CMK (cell line): Measurements from ENCODE around the gene IL36A.

Experiments
- DNase-seq: peaks from one replicate; pipeline ENCODE4 v3.0.0-alpha.2; 2010; ENCODE audit warnings: low read depth

Gene IL36A

GRCh38 chr2:113007250-113007649 lies 2.0 kb downstream of the IL36A start:
- no peak for DNase-seq

- DNase-seq: no peak
Observed at GRCh38 chr2:113009622-113010021, 4.4 kb downstream of the IL36A start.

- DNase-seq: no peak
Observed at GRCh38 chr2:113010088-113010487, 4.8 kb downstream of the IL36A start.

GRCh38 chr2:113011108-113011507 lies 5.8 kb downstream of the IL36A start:
- no peak for DNase-seq

GRCh38 chr2:113012436-113013335 lies 7.4 kb downstream of the IL36A start:
- no peak for DNase-seq

GRCh38 chr2:113013336-113013661 lies 8.0 kb downstream of the IL36A start:
- DNase-seq: no peak

GRCh38 chr2:113014067-113014466 lies 8.8 kb downstream of the IL36A start:
- no peak for DNase-seq

GRCh38 chr2:113015042-113015441 lies 9.8 kb downstream of the IL36A start:
- DNase-seq: no peak

- no peak for DNase-seq
Observed at GRCh38 chr2:113015655-113016054, 10.4 kb downstream of the IL36A start.

GRCh38 chr2:113018509-113018908 lies 13.2 kb downstream of the IL36A start:
- DNase-seq: no peak

- DNase-seq: no peak
Observed at GRCh38 chr2:113021312-113021711, 16.1 kb downstream of the IL36A start.

GRCh38 chr2:113024764-113025163 lies 19.5 kb downstream of the IL36A start:
- no peak for DNase-seq

GRCh38 chr2:113025737-113026136 lies 20.5 kb downstream of the IL36A start:
- DNase-seq: no peak

GRCh38 chr2:113027691-113028090 lies 22.4 kb downstream of the IL36A start:
- no peak for DNase-seq

GRCh38 chr2:113028112-113028511 lies 22.9 kb downstream of the IL36A start:
- DNase-seq: no peak

GRCh38 chr2:113032737-113033136 lies 27.5 kb downstream of the IL36A start:
- DNase-seq: no peak

GRCh38 chr2:113034016-113034415 lies 28.8 kb downstream of the IL36A start:
- peak; percentile 7 for DNase-seq

GRCh38 chr2:113036763-113037162 lies 31.5 kb downstream of the IL36A start:
- DNase-seq: no peak

GRCh38 chr2:113038291-113038690 lies 33.0 kb downstream of the IL36A start:
- no peak for DNase-seq

GRCh38 chr2:113039158-113039557 lies 33.9 kb downstream of the IL36A start:
- no peak for DNase-seq

GRCh38 chr2:113039719-113040118 lies 34.5 kb downstream of the IL36A start:
- no peak for DNase-seq

GRCh38 chr2:113041871-113042270 lies 36.6 kb downstream of the IL36A start:
- no peak for DNase-seq

- DNase-seq: no peak
Observed at GRCh38 chr2:113046465-113046864, 41.2 kb downstream of the IL36A start.
